Spleen (tissue), 11 donors: ENCODE results near the gene TBX10. TPM values are rescaled to one million over a fixed set of nuclear protein-coding genes. Genes with fewer than 3 reads are reported as not detected.

Experiments
- DNase-seq: peaks from one replicate; pipeline ENCODE4 v3.0.0-alpha.2; 2020
- H3K27ac ChIP-seq, 8 donors: fragments of 200-600 bp; sonication (generic) in 7 of 8; 1 replicate in 4 of 8; 2 replicates in 4 of 8; pipeline versions ENCODE4 v1.5.0 to v1.8.0; 2016 to 2021; ENCODE audit warnings: inconsistent platforms in 4 of 8, mild to moderate bottlenecking in 4 of 8, moderate library complexity in 1 of 8
- H3K27me3 ChIP-seq, 7 donors: fragments of 200-600 bp; sonication (generic) in 6 of 7; replicated peaks in 1 of 7; 1 replicate in 4 of 7; 2 replicates in 3 of 7; pipeline versions ENCODE4 v1.5.0 to v1.8.0; 2016 to 2021; ENCODE audit warnings: inconsistent platforms in 3 of 7, mild to moderate bottlenecking in 1 of 7
- H3K36me3 ChIP-seq, 6 donors: fragments of 200-600 bp; sonication (generic) in 5 of 6; 1 replicate in 4 of 6; 2 replicates in 2 of 6; pipeline versions ENCODE4 v1.5.0 to v1.8.0; 2016 to 2021; ENCODE audit warnings: inconsistent platforms in 2 of 6
- H3K4me1 ChIP-seq, 6 donors: fragments of 200-600 bp; sonication (generic) in 5 of 6; 1 replicate in 3 of 6; 2 replicates in 3 of 6; pipeline versions ENCODE4 v1.5.0 to v1.8.0; 2016 to 2021; ENCODE audit warnings: inconsistent platforms in 3 of 6
- H3K4me3 ChIP-seq, 8 donors: fragments of 200-600 bp; sonication (generic) in 7 of 8; 1 replicate in 4 of 8; 2 replicates in 4 of 8; pipeline versions ENCODE4 v1.5.0 to v1.8.0; 2016 to 2021; ENCODE audit warnings: inconsistent platforms in 4 of 8, mild to moderate bottlenecking in 4 of 8, moderate library complexity in 2 of 8
- H3K9me3 ChIP-seq, 8 donors: fragments of 200-600 bp; sonication (generic) in 7 of 8; 1 replicate in 4 of 8; 2 replicates in 4 of 8; pipeline versions ENCODE4 v1.5.0 to v1.8.0; 2016 to 2021; ENCODE audit warnings: inconsistent platforms in 4 of 8
- POLR2A ChIP-seq, 3 donors: fragments of 450-650 bp; IDR thresholded peaks; one replicate each; pipeline ENCODE4 v1.5.1; 2017; ENCODE audit warnings: antibody characterized with exemption in 3 of 3, mild to moderate bottlenecking in 1 of 3
- POLR2AphosphoS5 ChIP-seq, 3 donors: sonication (generic); formaldehyde crosslinking; IDR thresholded peaks; one replicate each; pipeline ENCODE4 v1.5.1; 2017; ENCODE audit warnings: antibody characterized with exemption in 3 of 3
- WGBS, 5 donors: extraction: QIAGEN DNeasy Blood & Tissue Kit in 3 of 5; methylation state at CpG; one replicate each; pipeline versions ENCODE4 v1.1.5 to v1.1.7; 2013 to 2018; 5-methylcytosine and 5-hydroxymethylcytosine counted together
- intact Hi-C: fragments of 100-400 bp; cut with DNase I; formaldehyde crosslinking; loops from one replicate; pipeline ENCODE4 v1.15.0; 2023; ENCODE audit warnings: low total_unique reads
- polyA plus RNA-seq, 3 donors: library from polyadenylated mRNA; stranded (reverse); fragments of 200-250 nt; gene quantifications; one replicate each; pipeline ENCODE4 v1.2.1, GENCODE V29; 2013
- total RNA-seq, 7 donors: library from RNA; depleted of rRNA in 3 of 7; stranded (reverse); fragments of >200 nt in 3 of 7; fragmentation: NEBNext Ultra II Directional in 4 of 7; extraction: Animal tissue kit (Norgen Biotek cat#: 25700) in 4 of 7; gene quantifications; one replicate each; pipeline versions ENCODE4 v1.1.0 to v1.2.1, GENCODE V29; 2016 to 2021
- TF ChIP-seq, protein P1 (sequence below), 11 experiments: fragments of 200-600 bp in 7 of 11; fragments of 450-650 bp in 4 of 11; sonication (generic) in 4 of 11; IDR thresholded peaks in 8 of 11; conservative IDR thresholded peaks in 3 of 11; 1 replicate in 7 of 11; 2 replicates in 4 of 11; pipeline versions ENCODE4 v1.4.0 to v1.8.0; 2016 to 2021; ENCODE audit warnings: antibody characterized with exemption in 11 of 11, inconsistent platforms in 4 of 11, mild to moderate bottlenecking in 1 of 11
- donor health status: healthy with polysubstance abuse.
- donor health status: DM: no; HTN: no; CAD: no; lungs with moderate emphysema.
- donor health status: DM: no; HTN: no; CAD: no.
- donor health status: Bipolar disorder and iron deficiency.
- donor health status: healthy.
- donor health status: DM: no; HTN: no; CAD: no.
- donor health status: DM: yes; HTN: yes; CAD: no.

TBX10 gene
- total and polyA plus RNA-seq, 10 donors: 0.08 TPM; not detected in 9

DNA sequence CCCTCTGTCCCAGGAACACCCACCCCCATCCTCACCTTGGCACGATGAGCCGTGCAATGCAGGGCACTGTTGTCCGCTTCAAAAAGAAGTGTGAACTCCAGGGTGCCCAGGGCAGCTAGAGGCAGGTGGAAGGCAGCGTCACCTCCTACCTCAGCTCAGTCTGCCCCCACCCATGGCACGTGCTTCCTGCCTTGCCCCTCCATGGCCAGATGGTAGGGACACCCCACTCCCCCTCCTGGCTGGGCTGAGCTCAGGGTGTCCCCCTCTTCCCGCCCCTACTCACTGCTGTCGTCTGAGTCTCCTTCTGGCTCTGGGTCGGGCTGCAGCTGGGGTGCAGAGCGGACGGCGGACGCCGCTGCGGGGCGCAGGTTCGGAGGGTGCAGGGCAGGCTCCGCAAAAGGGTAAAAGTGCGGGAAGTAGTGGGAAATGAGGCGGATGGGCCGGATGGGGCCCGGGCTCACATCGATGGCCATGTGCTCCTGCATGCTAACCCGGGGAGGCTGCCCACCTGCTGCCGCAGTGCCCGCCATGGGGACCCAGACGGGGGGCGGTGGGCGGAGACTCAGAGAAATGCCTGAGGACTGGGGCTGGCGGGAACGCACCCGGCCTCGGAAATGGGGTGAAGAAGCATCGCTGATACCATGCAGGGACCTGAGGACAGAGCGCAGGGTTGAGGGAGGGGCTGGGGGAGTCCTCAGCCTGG lies 23.7 kb downstream of the TBX10 start:
- Histone ChIP-seq H3K9me3 (no peaks in the 10 kb centered on the region), H3K36me3 (peaks cover 0 to 25% (median 22%) of the 10 kb centered on the region in 6 donors), H3K27ac (peak overlapping the region in 3 of 8 donors; percentile 88 to 98 (median 91)), H3K27me3 (peaks cover 0 to 23% (median 0%) of the 10 kb centered on the region in 7 donors), H3K4me1 (peaks cover 9 to 46% (median 32%) of the 10 kb centered on the region in 6 donors), H3K4me3 (peak overlapping the region in 3 of 8 donors; percentile 0 to 14 (median 13))
- WGBS, 5 donors: 39 to 52% (median 41%) methylated on average over 34 of the region's 34 CpGs
- peak in 1 of 3 donors; percentile 24 for TF ChIP-seq POLR2AphosphoS5 (IDR thresholded peaks at IDR 0.05)
- TF ChIP-seq, protein P1, sequence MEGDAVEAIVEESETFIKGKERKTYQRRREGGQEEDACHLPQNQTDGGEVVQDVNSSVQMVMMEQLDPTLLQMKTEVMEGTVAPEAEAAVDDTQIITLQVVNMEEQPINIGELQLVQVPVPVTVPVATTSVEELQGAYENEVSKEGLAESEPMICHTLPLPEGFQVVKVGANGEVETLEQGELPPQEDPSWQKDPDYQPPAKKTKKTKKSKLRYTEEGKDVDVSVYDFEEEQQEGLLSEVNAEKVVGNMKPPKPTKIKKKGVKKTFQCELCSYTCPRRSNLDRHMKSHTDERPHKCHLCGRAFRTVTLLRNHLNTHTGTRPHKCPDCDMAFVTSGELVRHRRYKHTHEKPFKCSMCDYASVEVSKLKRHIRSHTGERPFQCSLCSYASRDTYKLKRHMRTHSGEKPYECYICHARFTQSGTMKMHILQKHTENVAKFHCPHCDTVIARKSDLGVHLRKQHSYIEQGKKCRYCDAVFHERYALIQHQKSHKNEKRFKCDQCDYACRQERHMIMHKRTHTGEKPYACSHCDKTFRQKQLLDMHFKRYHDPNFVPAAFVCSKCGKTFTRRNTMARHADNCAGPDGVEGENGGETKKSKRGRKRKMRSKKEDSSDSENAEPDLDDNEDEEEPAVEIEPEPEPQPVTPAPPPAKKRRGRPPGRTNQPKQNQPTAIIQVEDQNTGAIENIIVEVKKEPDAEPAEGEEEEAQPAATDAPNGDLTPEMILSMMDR (IDR thresholded peaks at IDR 0.05 in 8 of 11, conservative IDR thresholded peaks at IDR 0.05 in 3 of 11): no peak
- no peak for TF ChIP-seq POLR2A (IDR thresholded peaks at IDR 0.05)
- no peak for DNase-seq
- intact Hi-C loops: no loop called here

DNA sequence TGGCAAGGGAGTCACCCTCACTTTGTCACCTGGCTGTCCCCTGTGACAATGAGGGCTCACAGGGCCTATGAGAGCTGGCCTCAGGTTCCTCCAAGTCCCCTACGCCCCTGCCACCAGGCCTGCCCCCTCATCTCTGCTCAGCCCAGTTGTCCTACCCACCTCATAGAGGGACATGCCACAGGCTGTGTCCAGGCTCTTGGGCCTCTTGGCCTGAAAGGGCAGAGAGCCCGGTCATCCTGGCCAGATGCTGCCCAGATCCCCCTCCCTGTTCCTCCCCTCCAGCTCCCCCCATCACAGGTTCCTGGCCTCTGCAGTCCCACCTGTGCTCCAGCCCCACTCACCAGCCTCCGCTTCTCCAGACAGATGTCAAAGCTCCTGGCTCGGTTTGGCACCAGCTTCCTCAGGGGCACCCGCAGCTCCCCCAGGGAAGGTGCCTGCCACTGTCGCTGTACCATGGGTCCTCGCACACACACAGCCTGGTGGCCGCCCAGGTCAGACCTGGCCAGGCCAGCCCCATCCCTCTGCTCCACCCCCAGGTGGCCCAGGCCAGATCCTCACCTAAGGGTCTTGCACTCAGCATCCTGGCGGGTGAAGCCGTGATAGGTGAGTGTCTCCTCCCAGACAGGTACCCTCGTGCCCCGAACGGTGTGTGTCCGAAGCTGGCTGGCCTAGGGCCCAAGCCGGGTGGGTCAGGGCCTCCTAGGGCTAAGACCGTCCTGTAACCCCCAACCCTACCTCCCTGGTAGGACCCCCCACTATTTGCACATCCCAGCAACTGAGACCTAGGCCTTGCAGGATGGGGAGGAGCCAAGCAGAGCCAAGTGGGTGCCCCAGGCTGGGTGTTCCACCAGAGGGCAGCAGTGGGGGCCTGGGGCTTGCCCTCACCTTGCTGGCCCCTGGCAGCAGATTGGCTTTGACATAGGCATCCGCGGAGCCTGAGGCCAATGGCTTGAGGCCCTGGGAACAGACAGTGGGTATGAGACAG lies 24.5 kb downstream of the TBX10 start:
- Histone ChIP-seq H3K36me3 (peaks cover 0 to 34% (median 30%) of the 10 kb centered on the region in 6 donors), H3K4me3 (peak overlapping the region in 2 of 8 donors; percentile 31 to 68), H3K27me3 (peaks cover 0 to 23% (median 0%) of the 10 kb centered on the region in 7 donors), H3K27ac (peak overlapping the region; percentile 67 to 98 (median 90)), H3K4me1 (peaks cover 9 to 46% (median 32%) of the 10 kb centered on the region in 6 donors), H3K9me3 (no peaks in the 10 kb centered on the region)
- intact Hi-C loops: no loop called here
- 85 to 89% (median 87%) methylated on average over 7 to 18 of the region's 18 CpGs for WGBS, 5 donors
- peak; percentile 85 for DNase-seq
- no peak for TF ChIP-seq POLR2A (IDR thresholded peaks at IDR 0.05)
- TF ChIP-seq, protein P1 (IDR thresholded peaks at IDR 0.05 in 8 of 11, conservative IDR thresholded peaks at IDR 0.05 in 3 of 11): peak in 9 of 11 experiments; percentile 14 to 70 (median 37)
- TF ChIP-seq POLR2AphosphoS5 (IDR thresholded peaks at IDR 0.05): no peak

DNA sequence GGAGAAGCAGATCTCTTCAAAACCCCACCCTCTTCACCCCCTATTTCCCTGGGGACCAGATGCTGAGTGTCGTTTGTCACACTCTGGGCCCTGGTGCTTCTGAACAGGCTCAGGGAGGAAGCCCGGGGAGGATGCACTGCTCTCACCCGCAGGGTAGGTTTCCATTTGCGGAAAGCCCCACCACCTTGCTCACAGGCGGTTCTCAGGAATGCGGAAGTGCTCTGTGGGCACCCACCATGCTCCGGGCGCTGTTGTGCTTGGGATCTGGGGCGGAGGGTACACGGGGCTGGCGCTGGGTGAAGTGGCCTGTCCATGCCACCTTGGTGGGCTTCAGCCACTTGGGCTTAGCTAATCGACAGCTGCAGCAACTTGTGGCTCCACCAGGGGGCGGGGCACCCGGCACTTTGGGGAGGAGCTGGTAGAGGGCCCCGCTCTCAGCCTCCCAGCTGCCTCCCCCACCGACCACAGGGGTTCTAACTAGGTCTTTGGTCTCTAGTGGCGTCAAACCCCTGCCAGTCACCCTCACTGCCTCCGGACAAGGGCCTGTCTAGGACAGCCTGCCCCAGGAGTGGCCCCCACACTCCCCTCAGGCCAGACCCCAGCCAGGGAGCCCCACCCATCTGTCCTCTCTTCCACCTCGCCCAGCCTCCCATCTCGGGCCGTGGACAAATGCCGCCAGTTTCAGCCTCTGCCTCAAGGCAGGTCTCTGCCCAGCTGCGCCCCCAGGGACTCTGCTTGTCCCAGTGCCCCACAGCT lies 25.4 kb downstream of the TBX10 start:
- peak overlapping the region; percentile 67 to 98 (median 90) for H3K27ac ChIP-seq
- intact Hi-C loops: no loop called here
- 5 to 20% (median 10%) methylated on average over 14 to 23 of the region's 23 CpGs for WGBS, 5 donors
- TF ChIP-seq, protein P1 (IDR thresholded peaks at IDR 0.05 in 8 of 11, conservative IDR thresholded peaks at IDR 0.05 in 3 of 11): peak; percentile 28 to 81 (median 67)
- TF ChIP-seq POLR2AphosphoS5 (IDR thresholded peaks at IDR 0.05): peak; percentile 82 to 87 (median 84)
- no peak for TF ChIP-seq POLR2A (IDR thresholded peaks at IDR 0.05)
- no peaks in the 10 kb centered on the region for H3K9me3 ChIP-seq
- H3K4me3 ChIP-seq: peak overlapping the region in 7 of 8 donors; percentile 20 to 68 (median 28)
- peaks cover 0 to 43% (median 38%) of the 10 kb centered on the region in 6 donors for H3K36me3 ChIP-seq
- H3K4me1 ChIP-seq: peaks cover 9 to 49% (median 32%) of the 10 kb centered on the region in 6 donors
- peak; percentile 95 for DNase-seq
- peaks cover 0 to 23% (median 0%) of the 10 kb centered on the region in 7 donors for H3K27me3 ChIP-seq
